HG03064 (cell line): ENCODE data around the gene HSD11B2.

Source experiments
- ATAC-seq: cut with Tn5 transposase; IDR thresholded peaks from one replicate; pipeline ENCODE4 v1.9.1; 2021; ENCODE audit warnings: low read depth; ENCODE audit not compliant: unreplicated experiment

The HSD11B2 gene

DNA sequence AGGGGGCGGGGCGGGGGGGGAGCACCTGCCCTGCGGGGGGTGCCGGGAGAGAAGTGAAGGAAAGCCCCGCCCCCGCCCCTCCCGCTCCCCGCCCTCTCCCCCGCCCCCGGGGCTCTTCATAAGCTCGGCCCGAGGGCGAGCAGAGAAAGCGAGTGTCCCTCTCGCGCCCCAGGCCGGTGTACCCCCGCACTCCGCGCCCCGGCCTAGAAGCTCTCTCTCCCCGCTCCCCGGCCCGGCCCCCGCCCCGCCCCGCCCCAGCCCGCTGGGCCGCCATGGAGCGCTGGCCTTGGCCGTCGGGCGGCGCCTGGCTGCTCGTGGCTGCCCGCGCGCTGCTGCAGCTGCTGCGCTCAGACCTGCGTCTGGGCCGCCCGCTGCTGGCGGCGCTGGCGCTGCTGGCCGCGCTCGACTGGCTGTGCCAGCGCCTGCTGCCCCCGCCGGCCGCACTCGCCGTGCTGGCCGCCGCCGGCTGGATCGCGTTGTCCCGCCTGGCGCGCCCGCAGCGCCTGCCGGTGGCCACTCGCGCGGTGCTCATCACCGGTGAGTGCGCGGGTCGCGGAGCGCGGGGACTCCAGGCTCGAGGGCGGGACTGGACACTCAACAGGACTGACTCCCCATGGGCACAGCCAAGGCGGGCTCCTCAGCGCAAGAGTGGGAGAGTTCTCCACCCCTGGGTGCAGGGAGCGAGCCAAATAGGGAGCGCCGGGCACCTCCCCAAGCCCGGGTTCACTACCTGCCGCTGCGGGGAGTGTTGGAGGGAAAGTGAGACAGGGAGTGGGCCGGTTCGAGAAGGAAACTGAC lies at the start of gene HSD11B2:
HSD11B2 (plus strand) TSS at position 145 of the 798 bp plus-strand sequence; CDS start at position 273, 128 bp downstream.
- ATAC-seq, result no peak

DNA sequence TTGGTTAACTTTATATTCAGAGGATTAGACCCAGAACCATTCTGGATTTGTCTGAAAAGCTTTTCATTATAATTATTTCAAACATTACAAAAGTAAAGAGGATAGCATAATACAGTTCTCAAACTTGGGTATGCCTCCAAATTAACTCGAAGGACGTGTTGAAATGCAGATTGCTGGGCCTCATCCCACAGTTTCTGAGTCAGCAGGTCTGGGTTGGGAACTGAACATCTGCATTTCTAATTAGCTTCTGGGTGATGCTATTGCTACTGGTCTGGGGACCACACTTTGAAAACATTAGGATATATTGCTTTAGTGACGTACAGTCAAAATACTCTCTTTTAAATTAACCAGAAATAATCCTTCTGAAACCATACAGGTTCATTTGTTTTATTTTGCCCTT lies 47.6 kb upstream of the HSD11B2 start:
- no peak for ATAC-seq

DNA sequence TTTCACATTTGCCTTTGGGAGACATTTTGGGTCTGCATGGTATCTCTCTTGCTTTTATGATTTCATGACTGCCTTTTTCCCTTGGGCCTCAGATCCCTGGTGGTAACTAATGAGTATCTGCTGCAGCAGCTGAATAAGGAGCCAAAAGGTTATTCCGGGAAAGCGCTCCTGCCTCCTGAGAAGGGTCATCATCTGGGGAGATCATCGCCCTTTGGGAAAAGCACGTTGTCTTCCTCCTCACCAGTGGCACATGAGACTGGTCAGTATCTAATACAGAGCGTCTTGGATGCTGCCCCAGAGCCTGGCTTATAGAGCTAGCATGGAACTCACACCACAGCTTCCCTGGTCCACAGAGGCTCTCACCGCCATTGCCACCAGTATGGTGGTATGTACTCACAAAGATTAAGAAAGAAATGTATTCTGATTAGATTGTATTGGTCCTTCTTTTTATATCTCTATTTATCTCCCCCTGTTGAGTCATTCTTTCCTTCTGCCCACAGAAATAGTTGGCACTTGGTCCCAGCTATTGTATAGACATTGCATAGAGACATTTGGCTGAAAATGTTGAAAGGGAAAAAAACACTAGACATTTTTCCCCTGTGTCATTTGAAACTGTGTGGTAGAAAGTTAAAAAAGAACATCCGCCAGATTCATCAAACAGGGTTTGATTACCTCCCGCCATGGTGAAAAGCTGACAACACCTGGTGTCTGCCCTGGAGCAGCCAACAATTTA lies 46.0 kb upstream of the HSD11B2 start:
- no peak for ATAC-seq

DNA sequence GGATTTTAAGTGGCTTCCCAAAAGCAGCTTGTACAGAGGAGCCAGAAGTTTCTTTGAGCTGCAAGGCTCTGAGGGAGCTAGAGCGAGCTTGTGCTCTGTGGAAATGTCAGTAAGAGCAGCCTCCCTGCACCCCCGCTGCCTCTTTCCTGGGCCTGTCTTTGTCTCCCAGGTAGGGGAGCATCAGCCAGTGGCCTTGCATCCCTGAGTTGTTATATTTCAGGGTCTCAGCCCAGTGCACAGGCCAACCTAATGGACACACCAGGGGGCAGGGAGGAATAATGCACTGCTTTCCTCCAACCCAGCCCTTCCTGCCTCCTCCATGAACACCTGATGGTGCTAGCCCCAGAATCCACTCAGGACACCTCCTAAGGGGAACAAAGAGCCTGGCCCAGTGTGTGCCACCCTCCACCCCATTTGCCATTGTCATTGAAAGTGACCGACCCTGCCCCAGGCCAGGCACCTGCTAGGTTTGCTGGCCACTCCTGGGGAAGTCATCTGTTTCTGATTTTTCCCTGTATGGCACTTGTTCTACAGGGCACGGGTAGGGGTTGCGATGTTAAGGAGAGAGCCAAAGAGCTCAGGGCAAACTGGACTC lies 44.0 kb upstream of the HSD11B2 start:
- ATAC-seq, result no peak

DNA sequence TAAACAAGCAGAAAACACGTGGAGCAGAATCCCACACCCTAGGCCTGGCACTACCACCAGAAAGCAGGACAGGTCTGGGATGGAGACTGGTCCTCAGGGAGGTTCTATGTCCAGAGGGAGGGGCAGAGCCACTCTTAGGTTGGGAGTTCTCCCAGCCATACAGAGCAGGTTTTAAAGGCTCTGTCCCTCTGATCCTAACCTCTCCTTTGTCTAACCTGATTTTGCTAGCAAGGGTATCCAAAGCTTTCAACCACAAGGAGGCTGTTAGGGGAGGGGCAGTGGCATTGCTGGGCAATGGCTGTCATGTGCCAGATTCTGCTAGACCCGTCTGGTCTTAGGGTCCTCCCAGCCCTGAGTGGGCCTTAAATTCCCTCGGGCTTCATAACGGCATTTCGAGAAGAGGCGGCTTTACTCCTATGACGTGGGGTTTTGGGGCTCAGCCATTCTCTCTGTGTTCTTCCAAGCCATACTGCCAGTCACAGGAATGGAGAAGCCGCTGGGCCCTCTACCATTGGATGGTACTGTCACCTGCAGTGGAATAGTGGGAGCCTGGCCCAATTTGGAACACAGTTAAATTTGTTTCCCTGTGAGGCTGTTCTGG lies 43.3 kb upstream of the HSD11B2 start:
- no peak for ATAC-seq

DNA sequence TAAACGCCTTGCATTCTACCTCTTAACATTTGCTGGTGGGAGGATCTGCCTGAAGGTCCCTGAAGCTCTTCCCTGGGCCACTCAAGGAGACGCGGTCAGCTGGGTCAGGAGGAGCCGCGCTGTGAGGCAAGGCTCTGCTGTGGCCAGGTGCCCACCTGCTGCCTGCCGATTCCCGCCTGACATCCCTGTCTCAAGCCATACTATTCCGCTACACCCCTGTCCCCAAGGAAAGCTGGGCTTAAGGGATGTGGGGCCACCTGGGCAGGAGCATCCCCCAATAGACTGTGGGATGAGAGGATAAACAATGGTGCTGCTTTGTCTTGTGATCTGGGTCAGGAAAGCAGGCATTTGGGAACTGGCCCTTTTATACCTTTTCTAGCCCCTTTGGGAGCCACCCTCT lies 42.7 kb upstream of the HSD11B2 start:
- ATAC-seq, result no peak

DNA sequence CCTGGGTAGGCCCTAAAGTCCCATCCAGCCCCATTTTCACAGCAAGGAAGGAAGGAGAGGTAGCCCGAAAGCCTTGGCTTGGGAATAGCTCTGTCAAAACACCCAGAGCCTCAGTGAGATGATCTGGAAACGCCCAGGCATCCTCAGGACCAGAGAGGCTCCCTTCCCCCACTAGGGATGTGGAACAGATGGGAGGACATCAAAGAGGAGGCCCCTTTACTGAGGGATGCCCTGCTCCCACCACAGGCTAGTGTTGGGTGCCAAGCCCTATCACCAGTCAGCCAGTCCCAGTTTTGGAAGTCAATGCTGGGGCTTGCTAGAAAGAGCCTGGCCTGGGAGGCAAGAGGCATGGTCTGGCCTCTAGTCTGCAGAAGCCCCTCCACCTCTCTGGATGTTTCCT lies 42.3 kb upstream of the HSD11B2 start:
- ATAC-seq, result no peak

DNA sequence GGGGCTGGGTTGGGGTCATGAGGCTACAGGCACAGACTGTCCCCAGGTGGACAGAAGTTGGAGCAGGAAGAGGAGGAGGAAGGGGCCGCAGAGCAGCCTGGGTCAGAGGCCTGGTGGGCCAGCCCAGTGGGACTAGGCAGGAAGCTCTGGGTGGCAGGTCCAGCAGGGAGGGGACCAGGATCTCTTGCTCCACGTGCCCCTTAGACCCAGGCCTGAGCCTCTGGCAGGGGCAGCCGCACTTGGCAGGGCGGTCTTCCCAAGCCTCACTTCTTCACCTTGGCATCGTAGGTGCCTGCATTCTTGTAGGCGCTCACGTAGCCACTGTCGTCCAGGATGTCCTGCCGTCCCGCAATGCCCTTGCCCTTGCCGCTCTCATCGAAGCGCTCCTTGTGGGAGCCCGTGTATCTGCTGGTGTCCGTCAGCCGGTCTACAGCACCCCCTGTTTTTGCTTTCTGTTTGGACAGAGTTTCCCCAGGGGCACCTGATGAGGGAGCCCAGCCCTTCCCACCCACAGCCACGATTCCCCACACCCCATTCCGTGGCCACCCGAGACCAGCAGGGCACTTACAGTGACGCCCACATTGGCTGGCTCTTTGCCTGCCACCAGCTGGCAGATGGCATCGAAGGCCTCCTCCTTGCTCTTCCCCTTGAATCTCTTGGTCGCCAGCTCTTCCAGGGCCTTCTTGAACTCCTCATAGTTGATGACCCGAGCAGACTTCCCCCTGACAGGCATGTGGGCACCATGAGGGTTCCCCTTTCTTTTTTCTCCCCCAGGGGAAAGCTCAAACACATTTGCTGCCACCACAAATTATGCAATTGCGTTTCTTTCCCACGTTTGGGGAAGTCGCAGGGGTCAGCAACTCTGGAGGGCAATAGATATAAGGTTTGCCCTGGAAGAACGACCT lies 40.8 kb upstream of the HSD11B2 start:
- ATAC-seq, result no peak

DNA sequence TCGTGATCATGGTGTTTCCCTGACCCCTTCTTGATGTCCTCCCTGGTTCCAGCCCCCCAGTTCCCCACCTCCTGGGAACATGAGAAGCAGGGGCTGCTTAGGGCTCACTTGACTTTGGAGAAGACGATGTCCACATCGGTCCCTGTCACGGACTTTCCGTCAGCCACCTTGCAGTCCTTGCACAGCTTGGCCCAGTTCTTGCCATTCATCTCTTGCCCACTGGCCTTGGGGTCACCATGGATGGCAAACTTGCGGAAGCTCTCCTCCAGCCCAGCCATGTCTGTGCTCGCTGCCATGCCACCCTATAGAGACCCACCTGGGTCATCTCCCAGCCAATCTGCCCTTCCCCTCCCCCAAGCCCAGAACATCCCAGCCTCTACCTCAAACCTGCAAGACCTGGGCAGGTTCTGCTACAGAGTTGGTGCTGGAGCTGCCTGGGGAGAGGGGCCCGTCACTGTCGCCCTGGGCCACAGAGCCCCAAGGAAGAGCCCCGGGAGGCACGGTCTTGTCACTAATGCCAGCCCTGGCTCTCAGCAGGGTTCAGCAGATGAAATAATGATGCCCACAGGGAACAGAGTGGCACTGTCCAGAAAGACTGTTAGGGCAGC lies 40.0 kb upstream of the HSD11B2 start:
- ATAC-seq, result no peak

DNA sequence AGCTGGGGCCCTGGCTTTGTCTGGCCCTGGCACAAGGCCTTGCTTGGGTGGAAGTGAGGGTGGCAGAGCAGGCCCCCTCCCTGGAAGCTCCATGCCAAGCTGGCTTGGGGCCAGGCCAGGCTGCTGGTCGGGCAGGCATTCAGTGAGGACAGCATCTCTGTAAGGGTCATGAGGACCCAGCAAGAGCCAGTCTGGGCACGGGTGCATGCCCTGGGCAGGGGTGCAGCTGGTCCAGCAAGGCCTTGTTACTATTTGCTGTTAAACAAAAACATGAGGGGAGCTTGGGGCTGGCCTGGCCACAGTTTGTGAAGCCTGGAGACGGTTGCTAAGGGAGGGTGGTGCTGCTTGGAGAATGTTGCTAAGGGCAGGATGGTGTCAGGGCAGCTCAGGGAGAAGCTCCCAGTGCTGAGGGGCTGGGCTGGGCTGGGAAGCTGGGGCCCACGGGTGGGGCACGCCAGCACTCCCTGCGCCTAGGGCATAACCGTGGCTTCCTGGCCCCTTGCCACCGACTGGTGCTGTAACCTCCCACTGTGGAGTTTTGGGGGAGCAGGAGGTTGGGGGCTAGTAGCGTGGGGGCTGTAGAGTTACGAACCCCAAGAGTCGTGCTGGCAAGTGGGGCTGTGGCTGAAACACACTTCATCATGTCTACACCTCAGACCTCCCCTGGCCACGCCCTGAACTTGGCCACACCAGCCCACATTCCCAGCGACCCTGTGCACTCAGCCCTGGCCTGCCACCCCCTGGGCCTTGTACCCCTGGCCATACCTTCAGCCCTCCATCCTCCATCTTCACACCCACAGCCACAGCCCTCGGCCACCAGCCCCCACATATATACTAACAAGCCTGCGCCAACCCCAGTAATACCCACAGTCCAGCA lies 39.3 kb upstream of the HSD11B2 start:
- ATAC-seq, result no peak

DNA sequence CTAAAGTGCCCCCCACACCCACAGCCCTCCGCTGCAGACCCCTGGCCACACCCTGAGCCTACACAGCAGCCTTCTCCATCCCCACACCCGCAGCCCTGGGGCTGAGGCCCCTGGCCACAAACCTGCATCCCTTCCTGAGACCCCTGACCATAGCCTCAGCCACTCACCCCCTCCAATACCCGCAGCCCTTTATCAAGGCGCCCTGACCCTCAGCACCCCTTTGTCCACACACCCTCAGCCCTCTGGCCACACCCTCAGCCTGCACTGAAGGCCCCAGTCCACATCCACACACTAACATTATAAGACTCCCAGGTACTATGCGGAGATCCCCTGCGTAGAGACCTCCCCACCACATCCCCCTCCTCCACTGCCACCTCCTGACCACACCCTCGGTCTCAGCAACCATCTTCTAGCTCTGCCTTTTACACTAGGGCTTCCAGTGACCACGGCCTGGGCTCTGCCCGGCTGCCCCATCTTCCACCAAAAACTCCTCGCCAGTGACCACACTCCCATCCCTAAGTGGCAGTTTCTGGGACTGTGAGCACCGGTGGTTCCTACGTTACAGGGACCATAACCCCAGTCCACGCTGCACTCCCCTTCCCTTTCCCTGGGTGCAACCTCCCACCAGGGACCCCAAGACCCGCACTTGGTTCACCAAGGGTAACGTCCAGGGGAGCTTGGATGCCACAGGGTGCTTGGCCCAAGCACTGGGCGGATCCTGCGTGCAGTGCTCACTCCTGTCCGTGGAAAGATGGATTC lies 38.4 kb upstream of the HSD11B2 start:
- ATAC-seq, result no peak

DNA sequence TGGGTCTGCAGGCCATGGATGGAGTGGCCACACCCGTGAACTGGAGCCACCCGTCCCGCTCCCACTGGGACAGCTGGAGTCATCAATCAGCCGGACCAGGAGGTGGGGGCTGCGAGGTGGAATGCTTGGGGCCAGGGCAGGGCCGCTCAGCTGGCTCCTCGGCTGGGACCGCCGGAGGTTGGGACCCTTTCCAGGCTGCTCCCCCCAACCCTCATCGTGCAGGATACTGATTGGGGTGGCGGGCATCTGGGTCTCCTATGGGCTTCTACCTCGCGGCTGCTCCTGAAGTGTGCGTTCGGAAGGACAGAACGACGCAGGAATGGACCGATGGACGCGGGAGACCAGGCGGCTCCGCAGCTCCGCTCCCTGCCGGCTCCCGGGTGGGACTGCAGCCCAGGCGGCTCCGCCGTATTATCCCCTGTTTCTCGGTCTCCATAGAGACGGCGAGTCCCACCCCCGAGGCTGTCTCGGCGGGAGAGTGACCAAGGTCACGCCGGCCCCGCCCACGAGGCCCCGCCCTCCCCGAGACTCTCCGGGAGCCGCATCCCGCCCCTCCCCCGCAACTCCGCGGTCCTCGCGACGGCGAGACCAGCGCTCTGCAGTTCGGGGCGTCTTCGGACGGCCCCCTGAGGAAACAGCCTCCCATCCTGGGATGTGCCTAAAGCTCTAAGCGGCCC lies 37.7 kb upstream of the HSD11B2 start, which contains the start of gene TPPP3:
TPPP3 (minus strand) TSS at position 388 of the 677 bp plus-strand sequence. CDS start 2,387 bp downstream, outside the sequence.
- ATAC-seq, result no peak

DNA sequence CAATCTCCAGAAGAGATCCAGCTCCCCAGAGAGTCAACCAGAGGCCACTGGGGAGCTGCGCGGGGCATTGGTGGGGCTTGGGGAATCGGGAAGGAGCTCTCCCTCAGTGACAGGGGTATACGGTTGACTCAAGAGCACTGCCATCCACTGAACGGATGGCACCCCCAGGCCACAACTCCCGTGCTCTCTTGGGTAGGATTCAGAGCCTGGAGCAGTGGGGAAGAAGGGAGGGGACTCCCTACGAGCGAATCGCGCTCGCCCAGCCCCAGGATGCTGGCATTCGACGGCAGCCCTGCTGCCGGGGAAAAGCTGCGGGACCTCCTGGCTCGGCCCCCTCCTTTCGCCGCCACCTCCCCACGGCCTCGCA lies 37.1 kb upstream of the HSD11B2 start:
- ATAC-seq, result no peak

DNA sequence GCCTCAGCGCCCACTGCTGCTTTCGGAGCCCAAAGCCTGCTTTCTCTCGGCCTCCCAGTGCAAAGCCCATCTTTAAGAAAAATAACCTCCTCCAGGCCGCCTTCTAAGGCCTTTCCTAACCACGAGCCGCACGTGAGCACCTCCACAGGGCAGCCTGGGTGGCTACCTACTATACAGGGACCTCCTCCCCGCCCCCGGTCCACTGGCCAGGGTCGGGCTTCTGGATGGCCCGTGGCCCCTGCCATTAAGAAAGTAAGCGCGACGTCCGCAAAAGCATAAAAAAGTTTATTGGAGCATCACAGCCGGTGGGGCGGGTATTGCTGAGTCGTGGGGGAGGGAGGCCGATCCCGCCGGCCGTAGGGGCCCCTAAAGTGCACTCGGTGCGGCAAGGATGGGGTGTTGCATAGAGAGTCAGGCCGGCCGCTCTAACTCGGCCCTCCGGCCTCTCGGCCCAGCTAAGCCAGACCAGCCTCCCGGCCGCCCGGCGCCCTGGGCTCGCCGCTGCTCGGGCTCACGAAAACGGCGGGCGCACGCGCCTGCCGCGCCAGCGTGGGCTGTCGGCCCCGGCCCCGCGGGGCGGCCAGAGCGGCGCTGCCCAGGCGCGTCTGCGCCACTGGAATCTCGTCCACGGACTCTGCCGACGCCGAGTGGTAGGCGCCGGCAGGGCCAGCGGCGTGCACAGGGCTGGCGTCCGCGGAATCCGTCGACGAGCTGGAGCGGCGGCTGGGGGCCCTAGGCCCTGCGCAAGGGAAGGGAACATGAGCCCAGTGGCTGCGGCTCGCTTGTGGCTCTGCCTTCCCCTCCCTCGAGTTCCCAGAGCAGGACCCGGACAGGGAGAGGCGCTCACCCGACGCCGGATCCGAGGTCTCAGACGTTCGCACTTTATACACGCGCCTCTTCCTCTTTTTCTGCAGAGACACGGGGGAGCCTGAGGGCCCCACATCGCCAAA lies 36.5 kb upstream of the HSD11B2 start:
- no peak for ATAC-seq

DNA sequence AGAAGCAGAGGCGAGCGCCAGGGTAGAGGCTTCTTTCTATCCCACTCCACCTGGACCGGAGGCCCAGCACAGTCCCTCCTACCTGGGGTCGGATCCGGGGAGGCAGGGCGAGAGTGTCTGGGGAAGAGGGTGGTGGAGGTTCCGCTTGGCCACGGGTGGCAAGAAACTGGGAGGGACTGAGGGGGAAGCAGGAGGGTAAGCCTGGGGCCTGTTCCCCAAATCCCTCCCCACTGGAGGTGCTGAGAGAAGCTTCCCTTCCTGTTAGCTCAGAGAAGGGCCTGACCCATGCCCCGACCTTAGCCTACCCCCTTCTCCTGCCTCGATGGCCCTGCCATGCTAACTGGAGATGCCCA lies 35.8 kb upstream of the HSD11B2 start:
- ATAC-seq, result no peak

DNA sequence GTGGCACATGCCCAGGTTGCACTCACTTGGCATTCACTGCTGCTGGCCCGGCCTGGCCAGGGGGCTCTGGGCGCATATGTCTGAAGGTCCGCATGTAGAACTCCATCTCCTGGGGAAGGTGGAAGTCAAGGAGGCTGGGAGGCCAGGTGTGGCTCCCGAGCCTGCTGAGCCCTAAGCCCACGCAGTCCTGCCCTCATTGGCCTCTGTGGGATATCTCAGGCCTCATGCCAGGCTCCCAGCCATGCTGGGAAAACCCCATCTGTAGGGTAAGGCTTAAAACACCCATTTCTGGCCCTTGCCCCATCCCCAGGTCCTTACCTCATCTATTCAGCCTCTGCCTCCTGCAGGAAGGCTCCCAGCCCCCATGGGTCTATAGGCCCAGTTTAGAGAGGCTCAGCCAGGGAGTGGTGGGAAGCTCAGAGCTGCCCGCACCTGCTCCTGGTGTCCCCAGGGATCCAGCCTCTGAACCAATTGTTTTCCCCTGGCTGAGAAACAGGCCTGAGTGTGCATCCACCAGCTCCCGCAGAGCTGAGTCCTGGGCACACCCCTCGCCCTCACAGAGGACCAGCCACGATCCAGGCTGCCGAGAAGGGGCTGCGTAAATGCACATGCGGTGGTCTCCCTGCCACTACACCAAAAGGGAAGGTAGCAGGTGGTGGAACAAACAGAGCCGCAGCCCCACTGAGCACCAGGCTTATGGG lies 35.3 kb upstream of the HSD11B2 start:
- no peak for ATAC-seq
